ENCODE results near the gene PPP2R1A. TPM values are rescaled to one million over a fixed set of nuclear protein-coding genes. Genes with fewer than 3 reads are reported as not detected.

PPP2R1A gene
- polyA plus RNA-seq, 6 donors from 2014 or later = 179 to 222 (median 202) TPM

DNA sequence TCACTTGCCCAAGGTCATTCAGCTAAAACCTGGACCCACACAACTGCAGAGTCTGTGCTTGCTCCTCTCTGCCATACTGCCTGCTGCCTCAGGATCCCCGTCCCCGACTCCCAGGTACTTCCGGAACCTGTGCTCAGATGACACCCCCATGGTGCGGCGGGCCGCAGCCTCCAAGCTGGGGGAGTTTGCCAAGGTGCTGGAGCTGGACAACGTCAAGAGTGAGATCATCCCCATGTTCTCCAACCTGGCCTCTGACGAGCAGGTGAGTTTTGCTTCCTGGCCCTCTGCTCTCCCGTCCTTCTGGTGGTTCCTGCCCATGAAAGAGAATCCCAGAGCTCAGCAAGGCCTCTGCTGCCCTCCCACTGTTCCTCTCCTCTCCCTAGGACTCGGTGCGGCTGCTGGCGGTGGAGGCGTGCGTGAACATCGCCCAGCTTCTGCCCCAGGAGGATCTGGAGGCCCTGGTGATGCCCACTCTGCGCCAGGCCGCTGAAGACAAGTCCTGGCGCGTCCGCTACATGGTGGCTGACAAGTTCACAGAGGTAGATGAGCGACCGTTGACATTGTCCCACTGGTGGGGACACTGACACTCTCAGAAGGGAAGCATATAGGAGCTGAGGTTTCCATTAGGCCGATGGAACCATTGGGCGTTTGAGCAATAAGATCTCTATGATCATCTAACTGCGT is 22.9 kb downstream of the PPP2R1A start:
- Mint-ChIP-seq H3K36me3 (peaks cover 17 to 37% of the 10 kb centered on the region in 2 donors), H3K9me3 (no peaks in the 10 kb centered on the region), H3K27ac (peak overlapping the region in 3 of 6 donors; percentile 59 to 93 (median 70)), H3K4me3 (peak overlapping the region in 1 of 8 donors; percentile 70), H3K27me3 (no peaks in the 10 kb centered on the region), H3K4me1 (peaks cover 7 to 10% (median 7%) of the 10 kb centered on the region in 3 donors)
- no peak for DNase-seq
- no peak for ATAC-seq (ENCODE audit: low read depth in 2 of 2)

GRCh38 chr19:52214241-52214640 is 24.4 kb downstream of the PPP2R1A start:
- Mint-ChIP-seq H3K9me3 (no peaks in the 10 kb centered on the region), H3K4me1 (peaks cover 7 to 12% (median 8%) of the 10 kb centered on the region in 3 donors), H3K36me3 (peaks cover 20 to 41% of the 10 kb centered on the region in 2 donors), H3K4me3 (peak overlapping the region in 1 of 8 donors; percentile 16), H3K27ac (peak overlapping the region in 3 of 6 donors; percentile 64 to 85 (median 70)), H3K27me3 (no peaks in the 10 kb centered on the region)
- ATAC-seq (ENCODE audit: low read depth in 2 of 2) (no peak), DNase-seq (no peak)

- no peak for DNase-seq
- no peak for ATAC-seq (ENCODE audit: low read depth in 2 of 2)
- H3K36me3 Mint-ChIP-seq = peaks cover 14 to 57% of the 10 kb centered on the region in 2 donors
- H3K9me3 Mint-ChIP-seq = no peaks in the 10 kb centered on the region
- peaks cover 4 to 17% (median 7%) of the 10 kb centered on the region in 3 donors for H3K4me1 Mint-ChIP-seq
- no peak overlapping the region for H3K4me3 Mint-ChIP-seq
- H3K27me3 Mint-ChIP-seq = no peaks in the 10 kb centered on the region
- peak overlapping the region in 1 of 6 donors; percentile 71 for H3K27ac Mint-ChIP-seq
Measured at GRCh38 chr19:52216401-52216800, 26.5 kb downstream of the PPP2R1A start.

- Mint-ChIP-seq H3K27ac (peak overlapping the region in 3 of 6 donors; percentile 25 to 80 (median 39)), H3K36me3 (peaks cover 14 to 56% of the 10 kb centered on the region in 2 donors), H3K4me1 (peaks cover 4 to 20% (median 7%) of the 10 kb centered on the region in 3 donors), H3K4me3 (peak overlapping the region in 1 of 8 donors; percentile 36), H3K9me3 (no peaks in the 10 kb centered on the region), H3K27me3 (no peaks in the 10 kb centered on the region)
- no peak for ATAC-seq (ENCODE audit: low read depth in 2 of 2)
- no peak for DNase-seq
Measured at GRCh38 chr19:52217576-52217975, 27.7 kb downstream of the PPP2R1A start.

DNA sequence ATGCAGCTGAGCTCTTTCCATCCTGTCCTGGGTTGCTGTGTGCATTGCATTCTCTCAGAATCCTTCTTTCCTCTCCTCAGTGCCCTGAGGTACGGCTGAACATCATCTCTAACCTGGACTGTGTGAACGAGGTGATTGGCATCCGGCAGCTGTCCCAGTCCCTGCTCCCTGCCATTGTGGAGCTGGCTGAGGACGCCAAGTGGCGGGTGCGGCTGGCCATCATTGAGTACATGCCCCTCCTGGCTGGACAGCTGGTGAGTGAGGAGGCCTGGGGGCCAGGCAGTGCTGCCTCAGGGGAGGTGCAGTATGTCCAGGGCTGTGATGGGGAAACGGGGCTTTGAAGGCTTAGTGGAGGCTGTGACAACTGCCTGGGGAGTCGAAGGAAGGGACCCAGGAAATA is 29.8 kb downstream of the PPP2R1A start:
- Mint-ChIP-seq H3K4me1 (peaks cover 6 to 23% (median 17%) of the 10 kb centered on the region in 3 donors), H3K27me3 (no peaks in the 10 kb centered on the region), H3K9me3 (no peaks in the 10 kb centered on the region), H3K4me3 (no peak overlapping the region), H3K36me3 (peaks cover 21 to 53% of the 10 kb centered on the region in 2 donors), H3K27ac (peak overlapping the region in 3 of 6 donors; percentile 54 to 96 (median 67))
- ATAC-seq (ENCODE audit: low read depth in 2 of 2) (no peak), DNase-seq (no peak)

DNA sequence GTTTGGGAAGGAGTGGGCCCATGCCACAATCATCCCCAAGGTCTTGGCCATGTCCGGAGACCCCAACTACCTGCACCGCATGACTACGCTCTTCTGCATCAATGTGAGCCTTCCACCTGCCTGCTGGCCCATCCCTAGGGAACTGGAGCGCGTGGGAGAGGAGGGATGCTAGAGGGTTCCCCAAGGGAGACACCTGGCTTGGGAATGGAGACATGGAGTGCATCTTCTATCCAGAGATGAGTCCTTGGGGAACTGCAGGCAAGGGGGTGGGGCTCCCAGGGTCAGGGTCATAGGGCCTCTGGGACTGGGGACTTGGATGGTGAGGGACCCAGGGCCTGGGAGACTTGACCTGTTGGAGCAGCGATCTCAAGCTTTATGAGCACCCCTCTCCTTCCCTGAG is 31.2 kb downstream of the PPP2R1A start:
- Mint-ChIP-seq H3K4me3 (no peak overlapping the region), H3K36me3 (peaks cover 21 to 61% of the 10 kb centered on the region in 2 donors), H3K27me3 (no peaks in the 10 kb centered on the region), H3K9me3 (no peaks in the 10 kb centered on the region), H3K4me1 (peaks cover 6 to 23% (median 17%) of the 10 kb centered on the region in 3 donors), H3K27ac (peak overlapping the region in 2 of 6 donors; percentile 36 to 64)
- ATAC-seq (ENCODE audit: low read depth in 2 of 2) = no peak
- no peak for DNase-seq

- Mint-ChIP-seq H3K36me3 (peaks cover 29 to 63% of the 10 kb centered on the region in 2 donors), H3K27me3 (no peaks in the 10 kb centered on the region), H3K27ac (peak overlapping the region in 2 of 6 donors; percentile 20 to 36), H3K4me3 (no peak overlapping the region), H3K9me3 (no peaks in the 10 kb centered on the region), H3K4me1 (peaks cover 6 to 20% (median 17%) of the 10 kb centered on the region in 3 donors)
- DNase-seq (no peak), ATAC-seq (ENCODE audit: low read depth in 2 of 2) (no peak)
Measured at GRCh38 chr19:52221831-52222375, 32.1 kb downstream of the PPP2R1A start.

DNA sequence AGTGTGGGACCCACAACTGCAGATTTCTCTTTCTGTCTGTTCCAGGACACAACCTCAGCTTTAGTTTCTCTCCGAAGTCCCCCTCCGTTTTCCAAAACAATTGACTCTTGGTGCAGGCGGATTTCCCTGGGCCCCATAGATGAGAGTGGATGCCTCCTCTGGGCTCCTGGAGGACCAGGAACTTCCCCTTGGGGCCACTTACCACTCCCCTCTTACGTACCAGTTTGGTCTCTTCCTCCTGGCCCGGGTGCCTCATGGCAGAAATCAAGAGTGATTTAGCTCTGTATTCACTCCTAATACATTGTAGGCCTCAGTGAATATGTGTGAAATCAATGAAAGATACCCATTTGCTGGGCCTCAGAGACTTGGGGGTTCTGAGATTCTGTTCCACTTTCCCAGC is 34.4 kb downstream of the PPP2R1A start:
- Mint-ChIP-seq H3K36me3 (peaks cover 27 to 60% of the 10 kb centered on the region in 2 donors), H3K9me3 (no peaks in the 10 kb centered on the region), H3K4me3 (no peak overlapping the region), H3K4me1 (peaks cover 2 to 17% (median 15%) of the 10 kb centered on the region in 3 donors), H3K27ac (peak overlapping the region in 1 of 6 donors; percentile 43), H3K27me3 (no peaks in the 10 kb centered on the region)
- DNase-seq (no peak), ATAC-seq (ENCODE audit: low read depth in 2 of 2) (no peak)

GRCh38 chr19:52226652-52227051 is 36.8 kb downstream of the PPP2R1A start:
- H3K9me3 Mint-ChIP-seq = no peaks in the 10 kb centered on the region
- H3K4me1 Mint-ChIP-seq = peaks cover 2 to 10% (median 8%) of the 10 kb centered on the region in 3 donors
- ATAC-seq (ENCODE audit: low read depth in 2 of 2) (no peak), DNase-seq (no peak)
- no peak overlapping the region for H3K4me3 Mint-ChIP-seq
- peaks cover 27 to 39% of the 10 kb centered on the region in 2 donors for H3K36me3 Mint-ChIP-seq
- peak overlapping the region in 3 of 6 donors; percentile 5 to 59 (median 36) for H3K27ac Mint-ChIP-seq
- H3K27me3 Mint-ChIP-seq = no peaks in the 10 kb centered on the region

- DNase-seq (no peak), ATAC-seq (ENCODE audit: low read depth in 2 of 2) (no peak)
- H3K27ac Mint-ChIP-seq = peak overlapping the region in 4 of 6 donors; percentile 36 to 95 (median 86)
- no peak overlapping the region for H3K4me3 Mint-ChIP-seq
- H3K4me1 Mint-ChIP-seq = peaks cover 2 to 10% (median 7%) of the 10 kb centered on the region in 3 donors
- H3K36me3 Mint-ChIP-seq = peaks cover 27 to 36% of the 10 kb centered on the region in 2 donors
- no peaks in the 10 kb centered on the region for H3K27me3 Mint-ChIP-seq
- no peaks in the 10 kb centered on the region for H3K9me3 Mint-ChIP-seq
Measured at GRCh38 chr19:52227196-52227940, 37.5 kb downstream of the PPP2R1A start.

DNA sequence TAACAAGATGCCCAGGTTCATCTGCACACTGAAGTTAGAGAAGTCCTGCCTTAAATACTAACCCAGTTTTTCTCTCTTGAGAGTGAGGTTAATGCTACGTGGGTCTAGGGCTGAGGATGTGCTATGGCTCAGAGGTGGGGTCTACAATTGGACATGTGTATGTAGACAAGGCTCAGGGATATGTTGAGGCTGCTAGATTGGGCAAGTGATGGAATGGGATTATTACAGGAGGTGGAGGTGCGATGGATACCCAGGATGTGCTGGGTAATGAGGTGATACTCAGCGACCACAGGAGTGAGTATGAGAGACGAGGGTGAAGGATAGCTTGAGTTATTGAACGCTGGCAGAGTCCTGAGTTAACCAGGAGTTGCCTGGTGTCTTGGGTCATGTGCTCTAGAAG is 38.1 kb downstream of the PPP2R1A start:
- peak overlapping the region in 3 of 6 donors; percentile 66 to 85 (median 70) for H3K27ac Mint-ChIP-seq
- ATAC-seq (ENCODE audit: low read depth in 2 of 2) = peak in 1 of 2 donors; percentile 18

DNA sequence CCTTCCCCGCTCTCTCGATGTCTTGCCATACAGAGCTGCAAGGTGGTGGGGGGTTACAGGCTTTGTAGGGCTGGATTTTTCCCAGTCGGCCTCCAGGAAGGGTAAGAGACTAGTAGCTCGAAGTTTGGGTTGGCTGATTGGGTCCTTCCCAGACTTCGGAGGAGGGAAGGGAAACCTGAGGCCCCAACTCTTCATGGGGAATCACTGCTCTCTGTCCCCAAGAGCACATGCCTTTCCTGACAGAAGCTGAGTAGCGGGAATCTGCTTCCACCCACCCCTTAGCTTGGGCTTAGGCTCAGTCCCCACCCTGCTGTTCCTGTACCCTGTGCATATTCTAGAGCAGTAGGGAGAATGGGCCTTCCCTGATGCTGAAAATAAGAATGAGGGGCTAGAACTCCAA is 39.7 kb downstream of the PPP2R1A start:
- no peak overlapping the region for H3K4me3 Mint-ChIP-seq
- peaks cover 0 to 4% (median 0%) of the 10 kb centered on the region in 3 donors for H3K4me1 Mint-ChIP-seq
- H3K27me3 Mint-ChIP-seq = no peaks in the 10 kb centered on the region
- ATAC-seq (ENCODE audit: low read depth in 2 of 2) = no peak
- H3K27ac Mint-ChIP-seq = peak overlapping the region in 2 of 6 donors; percentile 3 to 53
- no peaks in the 10 kb centered on the region for H3K9me3 Mint-ChIP-seq
- H3K36me3 Mint-ChIP-seq = peaks cover 14 to 22% of the 10 kb centered on the region in 2 donors
- DNase-seq = no peak

More for the DNA sequence above, 38.1 kb downstream of the PPP2R1A start:
- Mint-ChIP-seq H3K27me3 (no peaks in the 10 kb centered on the region), H3K4me3 (no peak overlapping the region), H3K9me3 (no peaks in the 10 kb centered on the region), H3K4me1 (peaks cover 2 to 10% (median 7%) of the 10 kb centered on the region in 3 donors), H3K36me3 (peaks cover 25 to 34% of the 10 kb centered on the region in 2 donors)
- DNase-seq = no peak

DNA sequence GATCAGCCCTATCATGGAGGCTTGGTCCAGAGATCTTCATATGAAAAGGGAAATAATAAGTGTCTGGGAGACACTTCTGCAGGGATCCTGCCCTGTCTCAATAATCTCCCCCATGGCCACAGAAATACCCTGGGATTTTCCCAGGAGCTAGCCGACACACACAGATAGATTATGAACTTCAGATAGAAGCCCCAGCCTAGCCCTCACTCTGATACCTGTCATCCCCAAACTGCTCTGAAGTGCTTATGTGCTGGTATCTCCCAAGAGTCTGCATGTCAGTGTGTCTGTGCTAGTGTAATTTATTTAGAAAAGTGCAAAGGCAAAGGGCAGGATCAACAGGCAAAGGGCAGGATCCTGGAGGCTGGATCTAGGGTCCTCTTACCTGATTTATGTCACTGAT is 40.8 kb downstream of the PPP2R1A start:
- ATAC-seq (ENCODE audit: low read depth in 2 of 2) (no peak), DNase-seq (no peak)
- Mint-ChIP-seq H3K36me3 (peaks cover 14 to 18% of the 10 kb centered on the region in 2 donors), H3K27ac (peak overlapping the region in 3 of 6 donors; percentile 3 to 53 (median 53)), H3K9me3 (no peaks in the 10 kb centered on the region), H3K4me1 (peaks cover 0 to 10% (median 0%) of the 10 kb centered on the region in 3 donors), H3K4me3 (no peak overlapping the region), H3K27me3 (no peaks in the 10 kb centered on the region)
